WTC11 (cell line): ENCODE data around the gene HNRNPUL1.

Source experiments
- ATF2 ChIP-seq: sonication (generic); formaldehyde crosslinking; IDR thresholded peaks from 2 replicates; pipeline ENCODE4 v1.8.1; 2022; ENCODE audit warnings: low read depth, missing genetic modification reagents, borderline replicate concordance
- CTCF ChIP-seq: fragments of 200-600 bp; IDR thresholded peaks from 2 replicates; pipeline ENCODE4 v1.8.0; 2022; ENCODE audit warnings: antibody characterized with exemption
- E2F5 ChIP-seq: sonication (generic); formaldehyde crosslinking; IDR thresholded peaks from 2 replicates; pipeline ENCODE4 v1.8.1; 2022; ENCODE audit warnings: mild to moderate bottlenecking, moderate library complexity, missing genetic modification reagents
- TEAD4 ChIP-seq: sonication (generic); formaldehyde crosslinking; IDR thresholded peaks from 2 replicates; pipeline ENCODE4 v1.8.0; 2022; ENCODE audit warnings: mild to moderate bottlenecking, missing genetic modification reagents
- ZNF219 ChIP-seq: sonication (generic); formaldehyde crosslinking; IDR thresholded peaks from 2 replicates; pipeline ENCODE4 v1.8.0; 2023; ENCODE audit warnings: missing genetic modification reagents, mild to moderate bottlenecking, borderline replicate concordance

GRCh38 chr19:41324921-41325639 lies 60.9 kb downstream of the HNRNPUL1 start:
- TF ChIP-seq CTCF: no peak
- no peak for TF ChIP-seq E2F5
- no peak for TF ChIP-seq ZNF219 (CRISPR knock-in tag)
- TF ChIP-seq TEAD4 (CRISPR knock-in tag): no peak
- TF ChIP-seq ATF2 (CRISPR knock-in tag): no peak
